GM21723 (cell line): ENCODE results near the gene CPPED1.

Experiments
- ATAC-seq: cut with Tn5 transposase; IDR thresholded peaks from one replicate; pipeline ENCODE4 v1.9.1; 2021; ENCODE audit warnings: mild to moderate bottlenecking, moderate library complexity; ENCODE audit not compliant: unreplicated experiment

CPPED1 gene

DNA sequence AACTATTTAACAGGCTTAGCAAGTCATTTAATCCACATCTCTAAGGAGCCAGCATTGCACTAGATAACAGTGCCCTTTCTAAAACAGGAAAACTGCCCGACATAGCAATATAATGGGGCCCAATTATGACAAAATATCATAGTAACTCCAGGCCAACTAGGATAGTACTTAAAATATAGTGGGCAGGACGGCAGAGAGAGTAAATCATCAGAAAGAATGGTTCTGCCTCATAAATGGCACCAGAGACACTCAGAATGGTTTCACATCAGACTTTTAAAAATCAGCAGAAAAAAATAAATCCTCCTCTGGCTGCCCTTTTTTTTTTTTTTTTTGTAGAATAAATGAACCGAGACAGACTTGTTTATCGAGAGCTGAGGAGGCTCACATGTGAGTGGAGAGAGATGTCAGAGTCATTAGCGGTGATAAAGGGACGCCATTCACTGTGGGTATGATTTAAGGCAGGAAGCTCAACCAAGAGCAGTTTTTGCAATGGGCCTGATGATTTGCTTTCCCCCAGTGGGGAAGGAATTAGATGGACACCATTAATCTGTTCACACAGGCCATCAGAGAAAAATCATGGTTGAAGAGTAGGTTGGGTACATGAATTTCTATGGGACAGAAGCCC, 62.6 kb downstream of the CPPED1 start:
- no peak for ATAC-seq

DNA sequence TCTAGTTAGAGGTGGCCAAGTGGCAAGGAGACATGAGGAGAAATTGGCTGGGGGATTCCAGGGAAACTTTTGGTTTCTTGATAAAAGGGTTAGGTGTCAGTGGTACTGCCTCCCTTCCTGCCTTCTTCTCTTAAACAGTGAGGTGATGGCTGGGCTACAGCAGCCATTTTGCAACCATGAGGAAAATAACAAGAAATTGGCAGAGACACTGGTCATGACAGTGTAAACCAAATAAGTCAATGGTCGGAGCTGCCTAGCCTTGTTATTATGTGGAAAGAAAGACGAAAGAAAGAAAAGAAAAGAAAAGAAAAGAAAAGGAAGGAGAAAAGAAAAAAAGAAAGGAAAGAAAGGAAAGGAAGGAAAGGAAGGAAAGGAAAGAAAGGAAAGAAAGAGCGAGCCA, 63.9 kb downstream of the CPPED1 start:
- ATAC-seq = no peak

DNA sequence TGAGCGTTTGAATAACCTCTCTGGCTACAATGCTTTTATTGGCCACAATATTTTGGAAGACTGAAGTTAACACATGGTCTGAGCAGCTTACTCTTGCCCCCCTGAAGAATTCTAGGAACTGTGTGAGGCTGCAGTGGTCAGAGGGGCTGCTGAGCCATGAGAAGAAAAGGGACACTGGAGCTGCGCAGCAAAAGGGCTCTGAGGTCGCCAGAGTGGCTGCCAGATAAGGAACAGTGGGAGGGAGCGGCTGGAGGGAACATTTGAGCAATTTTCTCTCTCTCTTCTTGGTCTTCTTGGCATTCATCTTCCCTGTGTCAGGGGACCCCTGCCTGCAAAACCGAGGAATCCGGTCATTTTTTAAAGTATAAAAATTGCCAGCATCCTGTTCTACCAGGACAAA, 66.1 kb downstream of the CPPED1 start:
- ATAC-seq = no peak

DNA sequence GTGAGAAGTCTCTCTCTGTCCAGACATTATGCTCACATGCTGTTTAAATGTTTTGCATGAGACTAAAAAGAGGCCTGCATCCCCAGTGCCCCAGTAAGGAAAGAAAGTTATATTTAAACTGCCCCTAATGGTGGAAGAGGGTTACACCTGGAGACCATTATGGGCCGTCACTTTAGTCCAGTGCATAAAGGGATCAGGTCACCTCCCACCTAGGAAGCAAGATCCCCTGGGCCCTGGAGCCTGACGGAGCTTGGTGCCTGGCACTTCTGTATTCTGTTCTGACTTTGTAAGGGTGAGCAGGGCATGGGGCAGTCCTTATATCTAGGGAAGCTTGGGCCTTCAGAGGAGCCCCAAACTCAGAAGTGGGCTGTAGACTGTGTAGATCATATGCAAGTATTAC, 67.9 kb downstream of the CPPED1 start:
- ATAC-seq = no peak

DNA sequence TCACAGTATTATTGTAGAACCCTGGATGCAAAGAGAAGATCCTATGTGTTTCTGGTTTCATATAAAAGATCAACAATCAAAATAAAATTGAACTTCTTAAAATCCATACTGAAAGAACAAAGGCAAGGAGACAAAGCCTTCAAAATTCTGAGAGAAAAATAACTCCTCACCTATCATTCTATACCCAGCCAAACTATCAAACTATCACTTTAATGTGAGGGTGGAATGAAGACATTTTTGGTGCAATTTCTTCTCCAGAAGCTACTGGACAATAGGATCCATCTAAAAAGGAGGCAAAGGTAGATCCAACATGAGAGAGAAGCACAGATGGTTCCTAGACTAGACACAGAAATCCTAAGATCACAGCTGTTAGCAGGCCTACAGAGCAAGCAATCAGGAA, 71.1 kb downstream of the CPPED1 start:
- no peak for ATAC-seq

DNA sequence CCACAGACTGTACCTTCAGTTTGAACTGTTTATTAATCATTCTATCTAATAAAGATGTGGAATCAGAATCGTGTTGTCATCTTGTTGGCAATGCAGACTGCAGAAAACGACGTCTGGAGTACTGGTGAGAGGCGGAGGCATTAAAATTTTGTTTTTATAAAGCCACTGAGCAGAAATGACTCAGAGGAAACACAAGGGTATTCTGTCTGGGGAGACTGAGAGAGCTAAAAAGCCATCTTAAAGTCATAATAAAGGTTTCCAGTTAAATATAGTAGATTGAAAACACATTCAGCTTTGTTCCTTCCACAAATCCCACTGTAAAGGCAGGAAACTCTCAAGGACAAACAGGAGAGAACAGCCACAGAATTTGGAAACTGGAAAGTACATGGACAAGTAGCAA, 74.2 kb downstream of the CPPED1 start:
- ATAC-seq = no peak

DNA sequence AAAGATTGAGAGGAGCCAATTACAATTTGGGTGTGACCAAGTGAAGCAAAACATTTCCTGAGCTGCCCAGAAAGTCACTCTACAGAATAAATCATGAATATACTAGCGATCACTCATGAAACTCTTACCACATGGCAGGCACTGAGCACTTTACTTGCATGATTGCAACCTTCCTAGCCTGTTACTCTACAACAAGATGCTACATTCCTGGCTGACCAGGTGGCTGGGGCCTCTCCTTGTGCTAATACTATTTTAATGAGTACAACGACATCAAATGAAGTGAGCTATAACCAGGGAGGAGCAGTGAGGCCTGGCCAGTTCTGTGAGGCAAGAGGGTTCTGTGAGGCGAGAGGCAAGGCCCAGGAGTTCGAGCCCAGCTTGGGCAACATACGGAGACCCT, 75.2 kb downstream of the CPPED1 start:
- no peak for ATAC-seq

DNA sequence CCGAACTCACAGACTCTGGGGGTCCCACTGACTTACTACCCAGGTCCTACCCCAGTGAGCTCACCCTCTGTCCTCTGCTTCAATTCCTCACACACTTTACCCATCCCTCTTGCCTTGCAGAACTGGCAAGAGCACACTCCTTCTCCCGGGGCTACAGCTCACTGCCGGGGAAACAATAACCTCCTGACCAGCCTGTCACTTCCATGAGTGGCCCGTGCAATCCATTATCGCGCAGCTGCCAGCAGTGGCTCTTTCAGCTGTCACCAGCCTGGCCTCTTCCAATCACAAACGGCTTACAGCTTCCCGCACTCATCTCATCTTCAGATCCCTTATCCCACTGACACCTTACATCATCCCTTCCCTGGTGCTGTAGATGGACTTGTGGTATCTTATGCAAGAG, 79.5 kb downstream of the CPPED1 start:
- no peak for ATAC-seq

DNA sequence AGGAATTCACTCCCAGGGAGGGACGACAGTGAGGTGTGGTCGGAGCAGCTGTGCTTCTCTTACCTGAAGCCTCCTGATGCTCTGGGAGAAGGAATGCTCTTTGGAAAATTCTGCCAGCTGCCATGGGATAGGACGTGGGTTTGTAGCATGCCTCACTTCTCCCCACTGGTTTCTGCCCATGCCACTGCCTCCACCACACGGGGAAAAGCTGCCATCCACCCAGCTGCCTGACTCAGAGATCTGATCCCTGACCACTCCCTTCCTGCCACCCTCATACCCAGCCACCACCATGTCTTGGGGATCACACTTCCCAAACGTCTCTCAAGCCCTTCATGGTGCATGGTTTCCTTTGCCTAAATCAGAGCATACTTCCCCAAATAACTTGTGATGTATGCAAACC, 80.0 kb downstream of the CPPED1 start:
- no peak for ATAC-seq

DNA sequence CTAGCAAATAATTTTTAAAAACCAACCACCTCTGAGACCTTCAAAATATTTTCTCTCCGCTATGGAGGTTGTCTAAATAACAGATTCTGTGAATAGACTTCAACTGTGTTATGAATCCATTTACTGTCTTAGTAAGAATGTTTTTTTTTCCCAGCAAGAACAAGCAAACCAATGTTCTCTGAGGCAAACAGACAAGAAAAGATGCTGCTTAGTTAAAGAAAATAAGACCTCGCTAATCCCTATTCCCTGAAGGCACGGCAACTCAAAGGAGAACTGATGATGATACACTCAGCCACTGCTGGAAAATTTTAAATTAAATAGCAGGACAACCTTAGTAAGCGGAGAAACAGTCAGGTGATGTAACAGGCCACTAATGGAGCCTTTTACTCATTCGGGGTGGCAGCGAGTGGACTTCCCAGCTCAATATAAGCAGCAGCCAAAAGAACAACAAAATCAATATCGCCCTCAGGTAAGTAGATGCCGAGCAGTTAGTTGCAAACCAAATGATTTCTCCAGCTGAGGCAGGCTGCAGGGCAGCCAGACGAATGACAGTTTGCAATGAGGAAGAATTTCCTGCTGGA, 81.8 kb downstream of the CPPED1 start:
- no peak for ATAC-seq

DNA sequence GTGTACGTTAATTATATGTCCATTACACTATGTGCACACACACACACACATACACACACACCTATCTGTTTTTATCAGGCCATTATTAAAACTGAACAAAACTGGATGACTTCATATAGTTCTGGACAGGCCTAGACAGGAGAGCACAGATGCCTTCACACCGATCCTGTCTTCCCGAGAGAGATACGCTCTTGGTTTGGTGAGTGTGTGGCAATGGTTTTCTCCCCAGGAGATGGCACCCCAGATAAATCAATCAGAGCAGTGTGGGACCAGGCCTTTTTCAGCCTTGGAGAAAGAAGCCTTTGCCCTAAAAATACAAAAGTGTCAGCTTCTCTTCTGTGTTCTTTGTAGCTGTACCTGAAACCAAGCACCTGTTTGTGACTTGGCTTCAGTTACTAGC, 83.7 kb downstream of the CPPED1 start:
- no peak for ATAC-seq

DNA sequence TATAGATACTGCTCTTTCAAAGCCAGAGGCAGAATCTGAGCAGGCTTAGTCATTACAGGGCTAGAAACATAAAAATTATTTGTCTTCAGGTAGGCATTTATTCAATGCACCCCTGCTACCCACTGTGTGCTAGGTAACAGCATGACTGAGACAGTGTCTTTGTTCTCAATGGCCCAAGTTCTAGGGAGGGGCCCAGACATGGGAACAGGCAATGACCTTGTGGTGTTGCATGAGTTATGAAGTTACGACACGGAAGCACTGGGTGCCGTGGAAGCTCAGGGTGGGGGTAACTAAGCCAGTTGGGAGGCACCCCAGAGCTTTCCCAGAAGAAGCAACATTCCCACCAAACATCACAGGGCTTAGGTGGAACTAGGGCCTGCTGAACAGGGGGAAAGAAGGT, 87.0 kb downstream of the CPPED1 start:
- no peak for ATAC-seq

DNA sequence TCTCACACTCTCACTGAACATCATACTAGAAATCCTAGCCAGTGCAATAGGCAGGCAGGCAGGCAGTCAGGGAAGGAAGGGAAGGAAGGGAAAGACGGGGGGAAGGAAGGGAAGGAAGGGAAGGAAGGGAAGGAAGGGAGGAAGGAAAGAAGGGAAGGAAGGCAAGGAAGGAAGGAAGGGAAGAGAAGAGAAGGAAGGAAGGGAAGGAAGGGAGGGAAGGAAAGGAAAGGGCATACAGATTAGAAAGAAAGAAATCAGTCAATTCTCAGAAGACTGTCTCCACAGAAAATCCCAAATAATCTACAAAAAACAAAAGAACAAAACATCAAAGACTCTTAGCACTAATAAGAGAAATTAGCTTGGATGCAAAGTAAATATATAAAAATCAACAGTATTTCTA, 93.9 kb downstream of the CPPED1 start:
- ATAC-seq = no peak

DNA sequence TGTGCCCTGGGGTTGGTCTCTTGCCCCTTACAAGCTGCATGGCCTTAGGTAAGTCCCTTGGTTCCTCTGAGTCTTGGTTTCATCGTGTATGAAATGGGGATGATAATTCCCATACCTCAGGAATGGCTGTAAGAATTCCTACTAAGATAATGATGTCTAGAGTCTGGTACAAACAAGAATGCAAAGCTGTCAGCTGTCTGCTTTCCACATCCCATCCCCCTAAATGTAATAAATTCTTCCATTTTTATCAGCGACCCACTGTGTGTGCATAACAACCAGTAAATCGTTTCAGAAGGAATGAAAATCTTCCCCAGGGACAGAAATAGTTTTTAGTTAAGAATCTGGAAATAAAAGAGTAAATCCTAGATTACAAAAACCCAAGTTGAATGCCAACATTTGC, 95.4 kb downstream of the CPPED1 start:
- no peak for ATAC-seq

DNA sequence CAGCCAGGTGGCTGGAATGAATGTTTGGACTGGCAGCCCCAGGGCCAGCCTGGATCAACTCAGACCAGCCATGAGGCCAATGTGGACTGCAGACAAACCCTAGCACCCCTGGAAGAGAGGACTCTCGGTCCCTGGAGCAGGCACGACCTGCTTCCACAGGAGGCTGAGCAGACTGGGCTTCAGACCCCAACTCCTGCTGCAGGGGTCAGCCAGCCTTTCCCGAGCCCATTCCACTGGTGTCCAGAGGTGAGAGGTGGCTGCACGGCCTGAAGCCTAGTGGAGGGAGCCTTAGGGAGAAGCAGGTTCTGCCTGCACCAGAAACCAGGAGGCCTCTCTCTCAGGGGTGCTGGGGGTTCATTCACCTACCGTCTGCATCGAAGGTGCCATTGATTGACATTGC, 97.1 kb downstream of the CPPED1 start:
- ATAC-seq = no peak

DNA sequence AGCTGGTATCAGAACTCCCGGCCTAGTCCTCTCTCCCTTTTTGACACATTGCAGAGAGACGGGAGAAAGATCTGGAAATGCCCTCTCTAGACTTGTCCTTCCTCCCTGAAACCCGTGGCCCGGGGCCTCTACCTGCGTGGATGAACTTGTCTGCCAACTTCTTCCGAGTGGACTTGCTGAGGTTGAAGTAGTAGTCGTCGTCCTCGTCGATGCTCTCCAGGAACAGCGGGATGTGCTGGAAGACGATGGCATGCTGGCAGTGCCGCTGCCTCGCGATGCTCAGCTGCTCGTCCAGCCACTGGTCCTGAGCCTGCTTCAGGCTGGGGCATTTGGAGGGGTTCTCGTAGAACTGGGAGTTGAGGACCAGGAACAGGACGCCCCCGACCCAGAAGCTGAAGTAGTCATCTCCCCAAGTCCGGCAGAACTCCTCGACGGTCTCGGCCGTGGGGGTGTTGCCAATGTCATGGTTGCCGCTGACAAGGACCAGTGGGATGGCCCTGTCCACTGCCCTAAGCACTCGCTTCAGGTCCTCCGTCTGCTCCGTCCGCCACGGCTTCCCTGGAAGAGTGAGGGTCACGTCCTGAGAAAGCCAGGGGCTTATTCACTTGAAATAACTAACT, 99.1 kb downstream of the CPPED1 start:
- ATAC-seq = no peak

DNA sequence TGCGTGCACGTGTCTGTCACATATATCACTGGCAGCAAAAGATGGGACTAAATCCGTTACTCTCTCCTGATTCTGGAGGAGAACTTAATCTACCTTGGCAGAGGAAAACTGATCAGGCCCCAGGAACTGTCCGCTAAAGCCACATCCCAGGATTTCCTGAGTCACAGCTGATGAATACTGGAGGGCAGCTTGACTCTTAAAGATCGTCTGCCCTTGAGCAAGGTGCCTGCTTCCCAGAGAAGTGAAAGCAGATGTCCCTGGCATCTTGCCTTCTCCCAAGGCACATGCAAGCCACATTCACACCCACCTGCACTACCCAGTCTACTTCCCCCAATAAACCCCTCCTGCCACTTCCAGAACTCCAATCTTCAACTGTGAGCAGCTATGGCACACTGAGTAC, 99.8 kb downstream of the CPPED1 start:
- ATAC-seq = no peak

DNA sequence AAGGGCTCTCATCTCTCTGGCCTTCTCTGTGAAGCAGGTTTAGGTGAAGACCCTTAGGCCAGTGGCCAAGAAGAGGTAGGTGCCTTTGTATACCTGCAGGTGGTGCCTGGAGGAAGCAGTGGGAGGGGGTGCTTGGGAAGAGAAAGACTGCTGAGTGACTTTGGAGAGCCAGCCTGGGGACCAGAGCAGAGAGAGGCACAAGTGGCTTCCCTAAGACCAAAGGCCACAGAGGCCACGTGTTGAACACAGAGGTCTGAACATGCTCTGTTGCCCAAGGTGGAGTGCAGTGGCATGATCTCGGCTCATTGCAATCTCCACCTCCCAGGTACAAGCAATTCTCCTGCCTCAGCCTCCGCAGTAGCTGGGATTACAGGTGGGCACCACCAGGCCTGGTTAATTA, 103.5 kb downstream of the CPPED1 start:
- ATAC-seq = no peak

DNA sequence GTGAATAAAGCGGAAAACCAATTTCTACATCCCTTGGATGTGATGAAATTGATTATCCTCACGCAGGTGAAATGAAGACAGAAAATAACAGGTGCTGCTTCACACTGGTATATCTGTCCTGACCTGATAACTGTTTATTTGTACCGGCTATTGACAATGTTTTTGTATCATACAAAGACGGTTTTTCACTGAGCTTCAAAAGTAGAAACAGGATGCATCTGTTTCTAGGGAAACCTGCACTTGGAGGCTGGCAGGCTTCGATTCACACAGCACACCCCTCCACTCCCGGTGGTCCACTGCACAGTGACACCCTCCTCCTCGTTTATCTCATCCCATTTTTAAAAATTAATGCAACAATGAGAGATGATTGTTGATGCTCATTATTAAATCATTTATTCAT, 104.5 kb downstream of the CPPED1 start:
- ATAC-seq = no peak

DNA sequence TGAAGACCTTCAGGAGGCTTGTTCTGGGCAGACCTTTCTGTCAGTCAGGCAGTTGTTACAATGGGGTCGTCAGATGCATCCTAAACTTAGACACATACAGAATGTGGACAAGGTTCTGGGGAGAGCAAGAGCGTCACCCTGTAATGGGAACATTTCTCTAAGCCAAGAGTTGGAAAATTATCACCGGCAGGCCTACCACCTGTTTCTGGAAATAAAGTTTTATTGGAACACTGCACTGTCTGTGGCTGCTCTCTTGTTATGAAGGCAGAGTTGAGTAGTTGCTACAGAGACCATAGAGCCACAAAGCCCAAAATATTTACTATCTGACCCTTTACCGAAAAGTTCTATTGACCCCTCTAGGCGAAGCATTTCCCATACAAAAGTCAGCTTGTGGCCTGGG, 106.2 kb downstream of the CPPED1 start:
- ATAC-seq = no peak

DNA sequence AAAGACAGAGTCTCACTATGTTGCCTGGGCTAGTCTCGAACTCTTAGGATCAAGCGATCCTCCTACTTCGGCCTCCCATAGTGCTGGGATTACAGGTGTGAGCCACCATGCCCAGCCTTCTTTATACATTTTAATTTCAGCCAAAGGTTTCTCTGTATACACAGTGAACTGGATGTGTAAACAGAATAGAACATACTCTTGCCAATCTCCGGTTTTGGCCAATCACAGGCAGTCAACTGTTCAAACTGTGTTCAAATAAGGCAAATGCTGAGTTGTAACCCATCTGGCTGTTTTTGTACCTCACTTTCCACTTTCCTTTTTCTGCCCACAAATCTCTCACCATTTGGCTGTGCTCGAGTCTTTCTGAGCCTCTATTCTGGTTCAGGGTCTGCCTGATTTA, 108.2 kb downstream of the CPPED1 start:
- no peak for ATAC-seq

DNA sequence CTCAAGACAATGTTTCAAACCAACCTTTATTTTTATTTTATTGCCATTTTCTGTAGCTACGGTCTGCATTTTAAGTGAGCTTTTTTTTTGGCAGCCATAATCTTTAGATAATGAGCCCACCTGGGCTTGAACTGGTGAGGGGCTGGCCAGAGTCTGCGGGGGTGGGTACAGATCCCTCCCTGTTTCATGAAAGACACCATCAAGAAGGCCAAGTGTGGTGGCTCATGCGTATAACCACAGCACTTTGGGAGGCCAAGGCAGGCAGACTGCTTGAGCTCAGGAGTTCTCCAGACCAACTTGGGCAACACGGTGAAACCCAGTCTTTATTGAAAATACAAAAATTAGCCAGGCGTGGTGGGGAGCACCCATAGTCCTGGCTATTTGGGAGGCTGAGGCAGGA, 113.7 kb downstream of the CPPED1 start:
- ATAC-seq = no peak
